H1 (cell line): ENCODE data around the gene FAM9C. TPM values are rescaled to one million over a fixed set of nuclear protein-coding genes. Genes with fewer than 3 reads are reported as not detected.

Experiments used
- CTBP2 ChIP-seq: IDR thresholded peaks from 2 replicates; pipeline ENCODE4 v1.7.0; 2011; ENCODE audit warnings: borderline replicate concordance, mild to moderate bottlenecking, moderate library complexity, mixed read lengths, low read length; ENCODE audit not compliant: insufficient read depth, insufficient read length
- NRF1 ChIP-seq: IDR thresholded peaks from 2 replicates; pipeline ENCODE4 v1.6.1; 2011; ENCODE audit warnings: mild to moderate bottlenecking, low read depth, low read length, improper control_type of control experiment
- POLR2AphosphoS5 ChIP-seq: IDR thresholded peaks from 2 replicates; pipeline ENCODE4 v1.6.1; 2011; ENCODE audit warnings: low read depth, low read length
- TCF12 ChIP-seq: IDR thresholded peaks from 2 replicates; pipeline ENCODE4 v1.6.1; 2011; ENCODE audit warnings: low read depth, mild to moderate bottlenecking, low read length
- polyA plus RNA-seq, 7 experiments: library from polyadenylated mRNA; depleted of rRNA in 3 of 7; stranded (reverse) in 5 of 7; unstranded in 2 of 7; fragments of >200 nt in 5 of 7; fragments of 200-250 nt in 2 of 7; gene quantifications; 1 replicate in 5 of 7; 2 replicates in 1 of 7; 4 replicates in 1 of 7; pipeline versions ENCODE4 v1.2.1 to v1.2.3, GENCODE V29; 2011 to 2013; ENCODE audit warnings: missing spikeins in 2 of 7, mixed read lengths in 2 of 7
- total RNA-seq: library from RNA; stranded (reverse); fragmentation: NEBNext Ultra II Directional; extraction: Animal tissue kit (Norgen Biotek cat#: 25700); gene quantifications from 2 replicates; pipeline ENCODE4 v1.2.1, GENCODE V29; 2021

FAM9C gene
- total and polyA plus RNA-seq, 2 of the 8 experiments (the other 6 are each of a cell fraction or from before 2014, with no cell fraction given), result not detected

DNA sequence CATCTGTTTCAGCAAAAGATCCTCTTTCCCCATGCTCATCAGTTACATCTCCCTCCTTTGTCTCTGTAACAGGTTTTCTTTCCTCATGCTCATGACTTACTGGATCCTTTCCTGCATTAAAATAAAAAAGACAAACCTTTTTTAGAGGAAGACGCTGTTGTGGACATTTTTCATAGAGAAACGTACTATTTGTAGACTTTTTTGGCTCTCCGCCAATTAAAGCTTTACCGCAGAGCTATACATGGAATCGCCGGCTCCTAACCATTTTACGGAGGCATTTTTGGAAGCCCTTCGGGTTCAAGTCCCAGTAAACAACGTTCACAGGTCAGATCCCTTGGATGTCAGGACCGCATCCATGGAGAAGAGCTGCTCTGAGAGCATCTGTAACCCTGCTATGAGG is 1.3 kb downstream of the FAM9C start (continued):
- no peak for TF ChIP-seq NRF1
- no peak for TF ChIP-seq CTBP2
- TF ChIP-seq POLR2AphosphoS5, result no peak
- TF ChIP-seq TCF12, result no peak
